ENCODE results near the gene DNMBP.
"Not testable (repeated sequence)": the region's sequence is repeated elsewhere in the genome, so short reads cannot be mapped to it uniquely, and the experiment has no call there.

The DNMBP gene

GRCh38 chr10:99854860-99855259, 154.9 kb downstream of the DNMBP start:
- DNase-seq, result no peak

DNA sequence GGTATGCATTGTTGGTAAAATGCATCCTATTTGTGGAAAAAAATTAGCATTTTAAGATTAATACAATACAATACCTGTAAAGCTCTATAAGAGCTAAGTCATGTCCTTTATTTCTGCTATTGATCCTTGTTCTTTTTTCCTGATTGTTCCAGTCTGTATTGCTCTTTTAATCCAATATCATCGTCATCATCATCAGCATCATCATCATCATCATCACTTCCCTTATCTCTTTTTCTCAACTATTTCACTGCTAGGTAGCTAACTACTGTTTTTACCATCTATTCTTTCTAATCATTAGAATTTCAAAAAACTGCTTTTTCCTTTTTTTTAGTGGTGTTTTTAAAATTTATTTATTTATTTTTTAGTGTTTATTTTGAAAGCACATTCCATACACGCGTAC, 156.1 kb downstream of the DNMBP start:
- no peak for DNase-seq

- no peak for DNase-seq
Observed at GRCh38 chr10:99852481-99853213, 157.1 kb downstream of the DNMBP start.

DNA sequence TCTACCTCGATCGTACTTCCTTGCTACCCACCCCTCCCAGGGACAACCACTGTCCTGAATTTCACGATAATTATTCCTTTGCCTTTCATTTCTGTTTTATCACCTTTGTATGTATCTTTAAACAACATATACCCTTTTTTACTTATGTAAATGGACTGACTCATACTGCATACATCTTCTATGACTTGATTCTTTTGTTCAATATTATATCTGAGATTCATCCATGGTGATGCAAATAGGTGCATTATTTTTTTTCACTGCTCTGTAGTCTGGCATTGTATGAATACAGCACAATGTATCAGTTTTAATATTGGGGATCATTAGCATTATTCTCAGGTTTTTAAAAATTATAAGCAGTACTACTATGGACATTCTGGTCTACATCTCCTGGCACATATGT, 157.9 kb downstream of the DNMBP start:
- no peak for DNase-seq

DNA sequence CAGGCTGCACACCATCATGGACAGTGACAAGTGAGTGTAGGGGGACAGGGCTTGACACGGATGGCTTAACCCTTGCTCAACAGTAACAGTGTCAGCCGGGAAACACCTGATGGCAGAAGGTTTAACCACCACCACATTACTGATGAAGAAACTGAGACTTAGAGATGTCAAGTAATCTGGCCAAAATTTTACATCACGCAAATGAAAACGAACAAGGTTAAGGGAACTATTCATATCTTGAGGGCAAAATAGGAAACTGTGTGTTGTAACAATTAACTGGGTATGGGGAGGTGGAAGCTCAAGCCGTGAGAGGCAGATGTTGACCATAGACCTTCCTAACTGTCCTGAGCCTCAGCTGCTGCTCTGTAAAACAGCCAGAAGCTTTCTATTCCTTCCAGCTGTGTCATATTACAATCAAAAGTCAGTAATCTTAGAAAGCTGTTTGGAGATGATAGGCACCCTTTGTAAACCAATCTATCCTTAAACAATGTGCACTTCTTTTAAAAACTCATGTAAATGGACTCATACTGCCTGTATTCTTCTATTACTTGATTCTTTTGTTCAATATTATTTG, 158.9 kb downstream of the DNMBP start:
- DNase-seq, result no peak

DNA sequence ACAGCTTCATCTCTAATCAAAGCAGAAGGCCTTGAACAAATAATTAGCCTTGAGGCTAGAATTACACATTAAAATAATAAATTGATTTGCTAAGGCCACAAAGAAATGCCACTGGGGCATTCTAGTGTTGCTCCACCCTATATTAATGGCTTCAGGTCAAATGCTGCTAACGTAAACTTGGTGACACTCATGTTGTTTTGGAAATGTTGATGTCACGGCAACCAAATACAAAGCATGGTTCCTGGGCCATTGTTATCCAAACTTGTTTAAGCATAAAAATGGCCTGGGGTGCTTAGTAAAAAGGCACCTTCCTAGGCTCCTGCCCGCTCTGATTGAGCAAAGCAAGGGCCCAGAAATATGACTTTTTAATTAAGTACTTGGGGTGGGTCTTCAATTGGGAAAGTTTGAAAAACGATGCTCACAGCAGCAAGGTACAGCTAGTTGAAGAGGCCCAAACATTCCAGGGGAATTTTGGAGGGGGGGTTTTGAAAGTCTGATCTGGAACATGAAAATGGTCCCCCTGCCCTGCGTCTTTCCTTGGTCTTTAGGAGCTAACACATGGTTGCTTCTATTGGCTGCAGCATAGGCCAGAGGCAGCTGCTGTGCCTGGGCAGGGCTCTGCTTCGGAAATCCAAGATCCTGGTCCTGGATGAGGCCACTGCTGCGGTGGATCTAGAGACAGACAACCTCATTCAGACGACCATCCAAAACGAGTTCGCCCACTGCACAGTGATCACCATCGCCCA, 159.6 kb downstream of the DNMBP start:
- DNase-seq, result no peak

DNA sequence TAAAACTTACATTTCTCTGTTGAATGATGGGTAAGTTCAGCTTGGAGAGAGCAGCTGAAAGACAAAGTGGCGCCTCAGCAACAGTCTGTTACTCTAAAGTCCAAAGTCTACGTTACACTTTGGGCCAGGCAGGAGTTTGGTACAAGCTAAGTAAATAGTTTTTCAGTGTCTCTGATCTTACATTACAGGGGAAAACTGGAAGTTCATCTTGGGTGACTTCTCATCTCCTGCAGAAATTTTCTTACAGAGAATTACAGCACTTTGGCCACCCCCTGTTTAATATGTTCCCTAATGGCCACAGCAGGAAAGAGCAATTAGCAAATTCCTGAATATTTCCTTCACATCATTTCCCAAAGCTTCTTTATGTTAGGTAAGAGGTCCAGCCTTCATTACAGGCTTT, 160.2 kb downstream of the DNMBP start:
- no peak for DNase-seq

DNA sequence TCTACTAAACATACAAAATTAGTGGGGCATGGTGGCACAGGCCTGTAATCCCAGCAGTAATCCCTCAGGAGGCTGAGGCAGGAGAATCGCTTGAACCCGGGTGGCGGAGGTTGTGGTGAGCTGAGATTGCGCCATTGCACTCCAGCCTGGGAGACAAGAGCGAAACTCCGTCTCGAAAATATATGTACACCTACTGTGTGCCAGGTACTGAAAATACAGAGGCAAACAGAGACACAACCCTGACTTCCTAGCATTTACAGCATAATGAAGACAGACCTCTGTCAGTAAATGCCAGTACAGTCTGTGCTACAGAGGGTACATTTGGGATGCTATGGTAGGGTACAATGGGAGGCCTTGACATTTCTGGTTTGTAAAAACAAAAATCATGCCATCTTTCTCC, 160.7 kb downstream of the DNMBP start:
- no peak for DNase-seq

GRCh38 chr10:99845837-99846382, 163.8 kb downstream of the DNMBP start:
- peak; percentile 60 to 71 for DNase-seq

DNA sequence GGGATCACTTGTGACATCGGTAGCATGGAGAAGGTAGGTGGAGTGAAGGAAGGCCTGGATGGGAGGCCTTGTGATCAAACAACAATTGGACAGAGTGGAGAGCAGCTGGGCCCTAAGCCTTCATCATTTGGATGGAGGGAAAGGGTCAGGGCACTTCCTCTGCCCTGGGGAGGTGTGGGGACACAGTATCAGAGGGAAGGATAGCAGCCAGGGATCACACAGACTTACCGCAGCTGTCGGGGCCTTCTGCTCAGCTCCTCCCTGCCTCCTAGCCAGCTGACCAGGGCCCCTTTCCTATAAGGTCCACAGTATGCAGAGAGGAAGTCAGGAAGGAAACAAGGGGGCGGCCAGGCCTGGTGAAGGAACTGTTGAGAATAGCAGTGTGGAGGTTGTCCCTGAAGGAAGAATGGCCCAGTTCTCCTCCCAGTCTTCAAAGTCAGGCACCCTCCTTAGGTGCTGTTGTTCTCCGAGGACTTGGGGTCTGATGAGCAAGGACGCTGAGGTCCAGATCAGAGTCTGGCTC, 165.3 kb downstream of the DNMBP start:
- DNase-seq, result no peak

GRCh38 chr10:99843310-99843709, 166.4 kb downstream of the DNMBP start:
- no peak for DNase-seq

DNA sequence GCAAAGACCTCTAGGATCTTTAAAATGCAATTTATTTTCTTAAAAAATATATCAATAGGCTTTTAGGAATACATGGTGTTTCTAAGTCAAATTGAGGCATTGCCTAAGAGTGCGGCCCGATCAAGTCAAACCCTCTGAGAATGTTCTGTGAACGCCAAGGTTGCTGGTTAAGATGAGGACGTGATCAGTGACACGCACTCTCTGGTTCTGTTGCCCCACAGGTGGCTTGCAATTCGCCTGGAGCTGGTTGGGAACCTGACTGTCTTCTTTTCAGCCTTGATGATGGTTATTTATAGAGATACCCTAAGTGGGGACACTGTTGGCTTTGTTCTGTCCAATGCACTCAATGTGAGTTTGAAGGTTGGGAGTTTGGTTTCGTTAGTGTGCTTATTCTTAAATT, 168.0 kb downstream of the DNMBP start:
- DNase-seq, result no peak

DNA sequence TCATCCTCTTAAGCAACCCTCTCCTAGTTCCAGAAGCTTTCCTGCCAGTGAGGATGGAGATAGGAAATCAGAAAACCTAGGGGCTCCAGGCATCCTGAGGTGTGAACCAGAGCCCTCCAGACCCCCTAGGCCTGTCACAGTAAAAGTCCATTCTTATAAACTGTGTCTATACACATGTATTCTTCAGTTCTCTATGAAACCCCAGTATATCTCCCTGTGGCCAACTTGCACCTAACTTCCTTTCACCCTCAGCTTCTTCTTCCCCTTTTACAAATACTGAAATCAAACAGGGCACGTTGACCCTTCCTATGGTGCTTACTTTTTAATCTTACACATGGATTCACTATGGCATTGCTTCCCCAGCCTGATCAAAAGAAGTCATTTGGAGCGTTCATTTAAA, 168.9 kb downstream of the DNMBP start:
- not testable (repeated sequence) for DNase-seq

DNA sequence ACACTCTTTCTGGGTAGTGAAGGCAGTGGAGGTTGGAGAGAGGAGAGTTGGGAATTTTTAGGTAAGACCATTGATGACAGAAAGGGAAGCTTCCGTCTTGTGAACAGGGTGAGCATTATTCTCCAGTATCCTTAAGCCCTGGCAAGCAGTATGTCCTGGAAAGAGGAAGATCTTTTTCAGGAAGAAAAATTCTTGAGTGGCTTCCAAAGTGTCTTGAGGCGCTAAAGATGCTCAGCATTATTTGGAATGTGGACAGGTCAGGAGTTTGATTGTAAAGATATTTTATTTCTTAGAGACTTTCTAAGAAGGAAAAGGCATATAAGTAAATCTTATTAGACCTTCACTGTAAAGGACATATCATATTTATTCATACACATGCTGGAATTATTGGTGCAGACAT, 173.0 kb downstream of the DNMBP start:
- no peak for DNase-seq

- no peak for DNase-seq
Observed at GRCh38 chr10:99835947-99836346, 173.8 kb downstream of the DNMBP start.

GRCh38 chr10:99834410-99834809, 175.3 kb downstream of the DNMBP start:
- peak; percentile 3 to 13 for DNase-seq

- DNase-seq, result no peak
Observed at GRCh38 chr10:99832439-99832838, 177.3 kb downstream of the DNMBP start.

DNA sequence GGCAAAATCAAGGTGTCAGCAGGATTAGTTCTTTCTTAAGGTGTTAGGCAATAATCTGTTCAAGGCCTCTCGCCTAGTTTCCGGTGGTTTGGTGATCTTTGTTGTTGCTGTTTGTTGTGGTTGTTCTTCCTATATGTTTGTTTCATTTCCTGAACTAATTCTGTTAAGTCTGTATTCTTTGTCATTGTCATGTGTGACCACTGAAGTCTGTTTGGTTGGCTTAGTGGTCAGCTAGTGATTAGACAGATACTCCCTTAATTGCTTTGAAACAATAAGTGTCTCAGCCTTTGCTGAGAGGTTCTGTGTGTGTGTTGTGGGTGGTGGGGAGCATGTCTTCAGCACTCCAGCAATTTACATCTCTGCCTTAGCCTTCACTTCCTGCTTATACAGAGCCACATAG, 181.3 kb downstream of the DNMBP start:
- no peak for DNase-seq

DNA sequence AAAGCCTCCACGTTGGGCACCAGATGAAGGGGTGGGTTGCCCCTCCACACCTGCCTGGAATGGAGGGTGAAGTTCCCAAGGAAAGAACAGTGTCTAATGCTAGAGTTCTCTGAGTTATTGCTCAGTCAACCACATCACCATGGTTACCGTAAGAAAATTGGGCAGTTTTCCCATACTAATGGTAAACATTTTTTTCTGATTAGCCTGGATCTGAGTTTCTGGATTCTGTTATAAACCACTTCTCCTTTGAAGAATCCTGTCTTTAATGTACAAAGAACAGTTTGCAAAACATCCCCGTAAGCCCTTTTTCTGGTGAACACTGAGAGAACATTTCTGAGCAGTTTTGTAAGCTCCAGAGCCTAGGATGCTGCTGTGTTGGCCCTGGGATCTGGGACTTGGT, 181.8 kb downstream of the DNMBP start:
- no peak for DNase-seq
